ENCODE data around the gene TAS2R46. TPM values are rescaled to one million over a fixed set of nuclear protein-coding genes. Genes with fewer than 3 reads are reported as not detected.

TAS2R46 gene
- total RNA-seq, 1 donor from 2014 or later = 3.3 TPM

- no peaks in the 10 kb centered on the region for H3K27me3 Mint-ChIP-seq (ENCODE audit: unreplicated experiment)
- H3K36me3 Mint-ChIP-seq (ENCODE audit: unreplicated experiment) = peaks cover 5% of the 10 kb centered on the region
- no peak overlapping the region for H3K4me3 Mint-ChIP-seq (ENCODE audit: unreplicated experiment)
- H3K9me3 Mint-ChIP-seq (ENCODE audit: unreplicated experiment) = peaks cover 1% of the 10 kb centered on the region
- no peak for DNase-seq
- no peaks in the 10 kb centered on the region for H3K4me1 Mint-ChIP-seq (ENCODE audit: low read depth, unreplicated experiment)
- no peak for TF ChIP-seq CTCF (IDR thresholded peaks at IDR 0.05; ENCODE audit: partially characterized antibody, unreplicated experiment)
- no peak overlapping the region for H3K27ac Mint-ChIP-seq (ENCODE audit: unreplicated experiment)
Measured at GRCh38 chr12:11075642-11076041, 13.5 kb upstream of the TAS2R46 start.

DNA sequence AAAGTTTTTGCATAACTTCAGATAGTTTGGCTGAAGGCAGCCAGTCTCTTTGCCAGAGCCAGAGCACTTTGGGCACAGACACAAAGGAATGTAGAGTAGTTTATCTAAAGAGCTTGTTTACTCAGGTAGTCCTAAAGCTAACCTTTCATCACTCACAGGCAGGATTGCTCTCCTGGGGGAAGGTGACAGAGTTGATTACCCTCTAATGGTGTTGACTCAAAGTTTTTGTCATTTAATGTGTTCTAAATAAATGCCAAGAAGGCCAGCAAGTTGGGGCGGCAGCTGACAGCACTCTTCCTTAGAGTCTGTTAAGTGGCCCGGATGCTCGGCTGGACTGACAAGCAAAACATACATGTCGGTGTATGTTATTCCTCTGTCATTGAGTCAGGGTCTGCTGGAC is 9.3 kb upstream of the TAS2R46 start:
- DNase-seq = no peak
- peaks cover 1% of the 10 kb centered on the region for H3K9me3 Mint-ChIP-seq (ENCODE audit: unreplicated experiment)
- no peaks in the 10 kb centered on the region for H3K27me3 Mint-ChIP-seq (ENCODE audit: unreplicated experiment)
- TF ChIP-seq CTCF (IDR thresholded peaks at IDR 0.05; ENCODE audit: partially characterized antibody, unreplicated experiment) = no peak
- H3K27ac Mint-ChIP-seq (ENCODE audit: unreplicated experiment) = no peak overlapping the region
- no peaks in the 10 kb centered on the region for H3K4me1 Mint-ChIP-seq (ENCODE audit: low read depth, unreplicated experiment)
- H3K4me3 Mint-ChIP-seq (ENCODE audit: unreplicated experiment) = no peak overlapping the region
- H3K36me3 Mint-ChIP-seq (ENCODE audit: unreplicated experiment) = no peaks in the 10 kb centered on the region

- Mint-ChIP-seq H3K36me3 (ENCODE audit: unreplicated experiment) (no peaks in the 10 kb centered on the region), H3K27ac (ENCODE audit: unreplicated experiment) (no peak overlapping the region), H3K27me3 (ENCODE audit: unreplicated experiment) (no peaks in the 10 kb centered on the region), H3K9me3 (ENCODE audit: unreplicated experiment) (peaks cover 1% of the 10 kb centered on the region), H3K4me1 (ENCODE audit: low read depth, unreplicated experiment) (no peaks in the 10 kb centered on the region), H3K4me3 (ENCODE audit: unreplicated experiment) (no peak overlapping the region)
- no peak for TF ChIP-seq CTCF (IDR thresholded peaks at IDR 0.05; ENCODE audit: partially characterized antibody, unreplicated experiment)
- no peak for DNase-seq
Measured at GRCh38 chr12:11070999-11071398, 8.9 kb upstream of the TAS2R46 start.

DNA sequence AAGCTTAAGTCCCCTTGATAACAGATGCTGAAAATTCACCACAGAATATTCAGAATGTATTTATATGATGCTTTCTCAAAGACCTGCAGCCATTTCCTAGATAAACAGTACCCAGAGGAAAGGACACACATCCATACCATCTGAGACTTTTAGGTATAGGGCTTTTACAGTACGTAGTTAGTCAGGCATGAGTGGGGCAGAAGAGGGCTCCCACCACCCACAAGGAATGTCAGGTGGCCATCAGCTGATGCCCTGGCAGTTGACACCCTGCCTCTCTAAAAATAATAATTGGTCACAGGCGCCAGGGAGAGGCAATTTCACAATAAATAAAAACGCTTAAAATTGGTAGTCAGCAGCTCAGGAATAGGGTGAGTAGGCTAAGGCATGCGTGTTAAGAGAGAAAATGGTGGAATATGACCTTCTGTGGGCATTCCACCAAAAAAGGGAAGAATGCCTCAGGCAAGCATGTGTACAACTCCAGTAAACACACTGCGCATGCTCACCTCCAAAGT is 7.8 kb upstream of the TAS2R46 start:
- no peak for TF ChIP-seq CTCF (IDR thresholded peaks at IDR 0.05; ENCODE audit: partially characterized antibody, unreplicated experiment)
- Mint-ChIP-seq H3K4me1 (ENCODE audit: low read depth, unreplicated experiment) (no peaks in the 10 kb centered on the region), H3K27ac (ENCODE audit: unreplicated experiment) (no peak overlapping the region), H3K36me3 (ENCODE audit: unreplicated experiment) (no peaks in the 10 kb centered on the region), H3K9me3 (ENCODE audit: unreplicated experiment) (peaks cover 1% of the 10 kb centered on the region), H3K27me3 (ENCODE audit: unreplicated experiment) (no peaks in the 10 kb centered on the region), H3K4me3 (ENCODE audit: unreplicated experiment) (no peak overlapping the region)
- DNase-seq = no peak

GRCh38 chr12:11067514-11067913 is 5.4 kb upstream of the TAS2R46 start:
- Mint-ChIP-seq H3K4me1 (ENCODE audit: low read depth, unreplicated experiment) (no peaks in the 10 kb centered on the region), H3K4me3 (ENCODE audit: unreplicated experiment) (no peak overlapping the region), H3K27ac (ENCODE audit: unreplicated experiment) (no peak overlapping the region), H3K27me3 (ENCODE audit: unreplicated experiment) (no peaks in the 10 kb centered on the region), H3K36me3 (ENCODE audit: unreplicated experiment) (no peaks in the 10 kb centered on the region), H3K9me3 (ENCODE audit: unreplicated experiment) (peaks cover 1% of the 10 kb centered on the region)
- TF ChIP-seq CTCF (IDR thresholded peaks at IDR 0.05; ENCODE audit: partially characterized antibody, unreplicated experiment) = no peak
- DNase-seq = no peak

All from glutamatergic neuron (in vitro differentiated cells).